Activated CD8-positive, alpha-beta memory T cell treated with anti-CD3 and anti-CD28 coated beads, Interleukin-2, amount 10 ng/mL, durations not matched to agents 7 days and 5 days (primary cell): Measurements from ENCODE around the gene ATP2B1. TPM values are rescaled to one million over a fixed set of nuclear protein-coding genes. Genes with fewer than 3 reads are reported as not detected.

Experiments used
- ATAC-seq: fragments of 150-1000 bp; cut with Tn5 transposase; one replicate; pipeline ENCODE4 v1.10.0; 2021; ENCODE audit warnings: moderate library complexity
- CTCF ChIA-PET: fragments of 350-600 bp; sonication (Branson Sonifier 250); formaldehyde crosslinking; loops from one replicate; lab custom pipeline; 2021; ENCODE audit warnings: antibody characterized with exemption; lab: Charles Lee
- DNase-seq: peaks from one replicate; pipeline ENCODE4 v3.0.0-alpha.2; 2020
- H3K27ac Mint-ChIP-seq: one replicate; pipeline ENCODE4 v1.8.0; 2021; ENCODE audit warnings: mild to moderate bottlenecking, mixed read lengths
- H3K27me3 Mint-ChIP-seq: one replicate; pipeline ENCODE4 v1.8.0; 2021; ENCODE audit warnings: mixed read lengths
- H3K36me3 Mint-ChIP-seq: one replicate; pipeline ENCODE4 v1.8.0; 2021; ENCODE audit warnings: mild to moderate bottlenecking, mixed read lengths
- H3K4me1 Mint-ChIP-seq: one replicate; pipeline ENCODE4 v1.8.0; 2021; ENCODE audit warnings: mixed read lengths
- H3K4me3 Mint-ChIP-seq: one replicate; pipeline ENCODE4 v1.8.0; 2021; ENCODE audit warnings: mild to moderate bottlenecking, moderate library complexity, mixed read lengths
- H3K9me3 Mint-ChIP-seq: one replicate; pipeline ENCODE4 v1.8.0; 2022; ENCODE audit warnings: low read depth, mixed read lengths
- total RNA-seq, 2 experiments: library from RNA; stranded (reverse); gene quantifications; one replicate each; pipeline ENCODE4 v1.2.3, GENCODE V29; 2021

ATP2B1 gene
- total RNA-seq, 2 experiments from 2014 or later = 23.2 to 24.5 TPM

- Mint-ChIP-seq H3K27me3 (no peaks in the 10 kb centered on the region), H3K36me3 (peaks cover 3% of the 10 kb centered on the region), H3K9me3 (no peaks in the 10 kb centered on the region), H3K4me1 (peaks cover 3% of the 10 kb centered on the region), H3K27ac (no peak overlapping the region), H3K4me3 (no peak overlapping the region)
- DNase-seq = no peak
- CTCF ChIA-PET = no interaction called here
- no peak for ATAC-seq
Observed at GRCh38 chr12:89574736-89575208, 133.9 kb downstream of the ATP2B1 start.

GRCh38 chr12:89573051-89573810, 135.4 kb downstream of the ATP2B1 start:
- no peaks in the 10 kb centered on the region for H3K27me3 Mint-ChIP-seq
- ATAC-seq (no peak), DNase-seq (no peak)
- H3K4me1 Mint-ChIP-seq = peaks cover 1% of the 10 kb centered on the region
- H3K4me3 Mint-ChIP-seq = no peak overlapping the region
- CTCF ChIA-PET = no interaction called here
- peaks cover 1% of the 10 kb centered on the region for H3K36me3 Mint-ChIP-seq
- H3K27ac Mint-ChIP-seq = no peak overlapping the region
- H3K9me3 Mint-ChIP-seq = no peaks in the 10 kb centered on the region

GRCh38 chr12:89571491-89572195, 137.0 kb downstream of the ATP2B1 start:
- ATAC-seq (no peak), DNase-seq (no peak)
- H3K9me3 Mint-ChIP-seq = no peaks in the 10 kb centered on the region
- H3K27me3 Mint-ChIP-seq = no peaks in the 10 kb centered on the region
- H3K36me3 Mint-ChIP-seq = peaks cover 4% of the 10 kb centered on the region
- CTCF ChIA-PET = interaction anchor here (0.7 kb wide), 1 partner anchor 552 kb away, joined by 3 read pairs; no protein-coding TSS in a partner anchor
- H3K4me3 Mint-ChIP-seq = no peak overlapping the region
- H3K4me1 Mint-ChIP-seq = peaks cover 4% of the 10 kb centered on the region
- H3K27ac Mint-ChIP-seq = no peak overlapping the region

GRCh38 chr12:89568484-89568883, 140.2 kb downstream of the ATP2B1 start:
- peaks cover 7% of the 10 kb centered on the region for H3K36me3 Mint-ChIP-seq
- no peaks in the 10 kb centered on the region for H3K9me3 Mint-ChIP-seq

GRCh38 chr12:89567691-89568239, 140.9 kb downstream of the ATP2B1 start:
- no peaks in the 10 kb centered on the region for H3K27me3 Mint-ChIP-seq
- DNase-seq (no peak), ATAC-seq (no peak)
- no peaks in the 10 kb centered on the region for H3K9me3 Mint-ChIP-seq
- CTCF ChIA-PET = no interaction called here
- H3K4me3 Mint-ChIP-seq = no peak overlapping the region
- peaks cover 6% of the 10 kb centered on the region for H3K4me1 Mint-ChIP-seq
- H3K27ac Mint-ChIP-seq = no peak overlapping the region
- H3K36me3 Mint-ChIP-seq = peaks cover 9% of the 10 kb centered on the region

More at GRCh38 chr12:89568484-89568883, 140.2 kb downstream of the ATP2B1 start:
- H3K4me3 Mint-ChIP-seq = no peak overlapping the region
- CTCF ChIA-PET = no interaction called here
- H3K27me3 Mint-ChIP-seq = no peaks in the 10 kb centered on the region
- H3K4me1 Mint-ChIP-seq = peaks cover 6% of the 10 kb centered on the region
- no peak for ATAC-seq
- no peak overlapping the region for H3K27ac Mint-ChIP-seq
- no peak for DNase-seq

- H3K9me3 Mint-ChIP-seq = no peaks in the 10 kb centered on the region
- H3K4me1 Mint-ChIP-seq = peaks cover 6% of the 10 kb centered on the region
- no peak overlapping the region for H3K4me3 Mint-ChIP-seq
- H3K27me3 Mint-ChIP-seq = no peaks in the 10 kb centered on the region
- DNase-seq (no peak), ATAC-seq (no peak)
- peaks cover 8% of the 10 kb centered on the region for H3K36me3 Mint-ChIP-seq
- CTCF ChIA-PET = interaction anchor here (2.6 kb wide), 1 partner anchor 24 kb away, joined by 9 read pairs; no protein-coding TSS in a partner anchor
- H3K27ac Mint-ChIP-seq = peak overlapping the region; percentile 41
Observed at GRCh38 chr12:89566615-89567014, 142.0 kb downstream of the ATP2B1 start.

GRCh38 chr12:89565002-89565401, 143.6 kb downstream of the ATP2B1 start:
- Mint-ChIP-seq H3K9me3 (no peaks in the 10 kb centered on the region), H3K36me3 (peaks cover 9% of the 10 kb centered on the region), H3K27me3 (no peaks in the 10 kb centered on the region), H3K4me1 (peaks cover 6% of the 10 kb centered on the region), H3K27ac (no peak overlapping the region), H3K4me3 (no peak overlapping the region)
- CTCF ChIA-PET = interaction anchor here (2.6 kb wide), 1 partner anchor 22 kb away, joined by 9 read pairs; no protein-coding TSS in a partner anchor
- DNase-seq (no peak), ATAC-seq (no peak)

GRCh38 chr12:89559753-89560152, 148.9 kb downstream of the ATP2B1 start:
- DNase-seq (no peak), ATAC-seq (no peak)
- no peak overlapping the region for H3K27ac Mint-ChIP-seq
- H3K9me3 Mint-ChIP-seq = no peaks in the 10 kb centered on the region
- H3K27me3 Mint-ChIP-seq = no peaks in the 10 kb centered on the region
- CTCF ChIA-PET = interaction anchor here (1.7 kb wide), 1 partner anchor 9 kb away, joined by 3 read pairs; no protein-coding TSS in a partner anchor
- H3K36me3 Mint-ChIP-seq = peaks cover 6% of the 10 kb centered on the region
- H3K4me1 Mint-ChIP-seq = no peaks in the 10 kb centered on the region
- H3K4me3 Mint-ChIP-seq = no peak overlapping the region

- CTCF ChIA-PET = interaction anchor here (1.7 kb wide), 1 partner anchor 14 kb away, joined by 5 read pairs; no protein-coding TSS in a partner anchor
- H3K4me1 Mint-ChIP-seq = no peaks in the 10 kb centered on the region
- DNase-seq (no peak), ATAC-seq (no peak)
- no peaks in the 10 kb centered on the region for H3K27me3 Mint-ChIP-seq
- H3K27ac Mint-ChIP-seq = no peak overlapping the region
- H3K9me3 Mint-ChIP-seq = peaks cover 3% of the 10 kb centered on the region
- no peak overlapping the region for H3K4me3 Mint-ChIP-seq
- peaks cover 10% of the 10 kb centered on the region for H3K36me3 Mint-ChIP-seq
Observed at GRCh38 chr12:89556976-89557375, 151.7 kb downstream of the ATP2B1 start.

- H3K4me1 Mint-ChIP-seq = no peaks in the 10 kb centered on the region
Observed at GRCh38 chr12:89552376-89552775, 156.3 kb downstream of the ATP2B1 start.

GRCh38 chr12:89551747-89552146, 156.9 kb downstream of the ATP2B1 start:
- Mint-ChIP-seq H3K27me3 (no peaks in the 10 kb centered on the region), H3K4me1 (no peaks in the 10 kb centered on the region), H3K27ac (no peak overlapping the region), H3K4me3 (no peak overlapping the region), H3K36me3 (peaks cover 8% of the 10 kb centered on the region), H3K9me3 (peaks cover 3% of the 10 kb centered on the region)
- CTCF ChIA-PET = no interaction called here
- ATAC-seq = no peak
- no peak for DNase-seq

More at GRCh38 chr12:89552376-89552775, 156.3 kb downstream of the ATP2B1 start:
- no peak for ATAC-seq
- Mint-ChIP-seq H3K4me3 (no peak overlapping the region), H3K27me3 (no peaks in the 10 kb centered on the region), H3K27ac (no peak overlapping the region), H3K36me3 (peaks cover 8% of the 10 kb centered on the region), H3K9me3 (peaks cover 3% of the 10 kb centered on the region)
- CTCF ChIA-PET = no interaction called here
- no peak for DNase-seq

GRCh38 chr12:89547101-89547500, 161.5 kb downstream of the ATP2B1 start:
- Mint-ChIP-seq H3K4me3 (no peak overlapping the region), H3K27ac (no peak overlapping the region), H3K4me1 (peaks cover 7% of the 10 kb centered on the region), H3K36me3 (peaks cover under 1% of the 10 kb centered on the region), H3K27me3 (no peaks in the 10 kb centered on the region), H3K9me3 (no peaks in the 10 kb centered on the region)
- CTCF ChIA-PET = no interaction called here
- ATAC-seq (no peak), DNase-seq (no peak)

- no peaks in the 10 kb centered on the region for H3K36me3 Mint-ChIP-seq
- H3K4me1 Mint-ChIP-seq = peaks cover 7% of the 10 kb centered on the region
- no peaks in the 10 kb centered on the region for H3K27me3 Mint-ChIP-seq
- CTCF ChIA-PET = no interaction called here
- no peak for DNase-seq
- no peak overlapping the region for H3K27ac Mint-ChIP-seq
- H3K4me3 Mint-ChIP-seq = no peak overlapping the region
- ATAC-seq = no peak
- no peaks in the 10 kb centered on the region for H3K9me3 Mint-ChIP-seq
Observed at GRCh38 chr12:89546151-89546550, 162.5 kb downstream of the ATP2B1 start.
